Endothelial cell of umbilical vein (primary cell): Measurements from ENCODE around the gene BMERB1. TPM values are rescaled to one million over a fixed set of nuclear protein-coding genes. Genes with fewer than 3 reads are reported as not detected.
"Not testable (repeated sequence)": the region's sequence is repeated elsewhere in the genome, so short reads cannot be mapped to it uniquely, and the experiment has no call there.

Experiments used
- BruUV-seq: library from RNA; stranded (reverse); fragments of 400-500 nt; replicated peaks from 2 replicates; lab custom pipeline; 2021; lab: Mats Ljungman, UMichigan
- CTCF ChIA-PET: fragments of 300-600, 350-600 bp; sonication (Branson Sonifier 250); formaldehyde crosslinking; loops from one replicate; lab custom pipeline; 2021; ENCODE audit warnings: antibody characterized with exemption, inconsistent platforms; lab: Charles Lee
- POLR2A ChIA-PET: fragments of 300-600, 350-600 bp; sonication (Branson Sonifier 250); formaldehyde crosslinking; loops from one replicate; lab custom pipeline; 2021; ENCODE audit warnings: antibody characterized with exemption, inconsistent platforms; lab: Charles Lee
- DNase-seq: peaks from one replicate; pipeline ENCODE4 v3.0.0-alpha.2; 2011; ENCODE audit warnings: low read depth, low spot score
- FAIRE-seq: peaks from 2 replicates; lab custom pipeline; 2011; peaks lifted over from hg19 to GRCh38; lab: Jason Lieb, UNC
- H2AFZ ChIP-seq: 2 replicates; pipeline ENCODE4 v1.6.0; 2012; ENCODE audit warnings: low read depth, low read length, control low read depth, inconsistent platforms
- H3K27ac ChIP-seq: 2 replicates; pipeline ENCODE4 v1.5.1; 2011; ENCODE audit warnings: low read depth, mild to moderate bottlenecking, control low read depth, low read length, moderate library complexity; ENCODE audit not compliant: insufficient read depth
- H3K27me3 ChIP-seq, 2 experiments: 2 replicates each; pipeline versions ENCODE4 v1.6.0 to v1.6.1; 2011; ENCODE audit warnings: low read length in 2 of 2, mixed read lengths in 1 of 2; ENCODE audit not compliant: control insufficient read depth in 2 of 2, insufficient read depth in 2 of 2
- H3K36me3 ChIP-seq, 2 experiments: 2 replicates in 1 of 2; 3 replicates in 1 of 2; pipeline ENCODE4 v1.5.1; 2011; ENCODE audit warnings: low read length in 2 of 2, mild to moderate bottlenecking in 1 of 2, moderate library complexity in 1 of 2; ENCODE audit not compliant: control insufficient read depth in 2 of 2, insufficient read depth in 2 of 2; ENCODE audit errors: extremely low read depth in 1 of 2
- H3K4me1 ChIP-seq: 3 replicates; pipeline ENCODE4 v1.5.1; 2011; ENCODE audit warnings: mild to moderate bottlenecking, low read length; ENCODE audit not compliant: control insufficient read depth, insufficient read depth; ENCODE audit errors: extremely low read depth
- H3K4me2 ChIP-seq: 2 replicates; pipeline ENCODE4 v1.6.1; 2011; ENCODE audit warnings: low read length, control low read depth, mixed read lengths; ENCODE audit not compliant: insufficient read depth
- H3K4me3 ChIP-seq, 3 experiments: fragments of 200-600 bp in 1 of 3; sonication (generic), shearing (Covaris generic) in 1 of 3; replicated peaks in 1 of 3; 2 replicates each; pipeline ENCODE4 v1.5.1; 2011 to 2016; ENCODE audit warnings: control low read depth in 3 of 3, low read length in 3 of 3, mild to moderate bottlenecking in 2 of 3, inconsistent platforms in 1 of 3, low read depth in 1 of 3, moderate library complexity in 1 of 3; ENCODE audit not compliant: insufficient read depth in 1 of 3
- H3K79me2 ChIP-seq: 2 replicates; pipeline ENCODE4 v1.6.0; 2012; ENCODE audit warnings: low read length, inconsistent platforms; ENCODE audit not compliant: control insufficient read depth, insufficient read depth
- H3K9ac ChIP-seq: replicated peaks from 2 replicates; pipeline ENCODE3; 2011; ENCODE audit warnings: low read length, control low read depth; ENCODE audit not compliant: insufficient read depth; ENCODE audit errors: extremely low read depth
- H3K9me1 ChIP-seq: replicated peaks from 3 replicates; pipeline ENCODE4 v1.6.0; 2011; ENCODE audit warnings: mild to moderate bottlenecking, low read length; ENCODE audit not compliant: control insufficient read depth, insufficient read depth; ENCODE audit errors: extremely low read depth
- H3K9me3 ChIP-seq: replicated peaks from 2 replicates; pipeline ENCODE4 v1.5.1; 2012; ENCODE audit warnings: low read length, inconsistent platforms; ENCODE audit not compliant: control insufficient read depth, insufficient read depth
- H4K20me1 ChIP-seq: replicated peaks from 2 replicates; pipeline ENCODE3; 2011; ENCODE audit warnings: mild to moderate bottlenecking, low read length; ENCODE audit not compliant: control insufficient read depth, insufficient read depth; ENCODE audit errors: extremely low read depth
- dilution Hi-C: fragments of 300-500 bp; cut with MboI; formaldehyde crosslinking; loops from one replicate; pipeline ENCODE4 v1.15.0; 2019; ENCODE audit warnings: low sequenced_read_pairs; ENCODE audit not compliant: extremely low pct_ligation_motif_present
- intact Hi-C: fragments of 100-400 bp; cut with micrococcal nuclease; formaldehyde crosslinking; loops from one replicate; pipeline ENCODE4 v1.10.0; 2022
- polyA plus RNA-seq, 4 experiments: library from polyadenylated mRNA; depleted of rRNA in 3 of 4; stranded (reverse) in 3 of 4; unstranded in 1 of 4; fragments of >200 nt; gene quantifications; 2 replicates each; pipeline versions ENCODE4 v1.2.1 to v1.2.3, GENCODE V29; 2011 to 2012; ENCODE audit warnings: missing spikeins in 1 of 4
- total RNA-seq: library from RNA; stranded (reverse); gene quantifications from 2 replicates; pipeline ENCODE4 v1.2.3, GENCODE V29; 2021

Gene BMERB1
- total and polyA plus RNA-seq, 2 donors (not counting 3 experiments of a cell fraction or from before 2014, with no cell fraction given) = 14.1 to 17.4 TPM

GRCh38 chr16:15453296-15453695 lies 18.9 kb downstream of the BMERB1 start:
- POLR2A ChIA-PET = interaction anchor here (0.8 kb wide), 1 partner anchor 190 kb away, joined by 3 read pairs; the partner anchor contains the start of gene MARF1
- H3K36me3 ChIP-seq, H3K4me2 ChIP-seq, H2AFZ ChIP-seq, H3K9me3 ChIP-seq, H3K27me3 ChIP-seq, FAIRE-seq, H3K79me2 ChIP-seq, DNase-seq, H3K4me3 ChIP-seq, H3K4me1 ChIP-seq, H3K9me1 ChIP-seq, dilution Hi-C loops, intact Hi-C loops, BruUV-seq, H3K9ac ChIP-seq, H3K27ac ChIP-seq, H4K20me1 ChIP-seq: not testable (repeated sequence)
- CTCF ChIA-PET = interaction anchor here (0.6 to 1.8 kb wide), 2 partner anchors 26 to 52 kb away, joined by 3 to 7 read pairs; no protein-coding TSS in a partner anchor

GRCh38 chr16:15454933-15455332 lies 20.5 kb downstream of the BMERB1 start:
- H2AFZ ChIP-seq, H3K9me3 ChIP-seq, H3K9me1 ChIP-seq, POLR2A ChIA-PET, H3K4me2 ChIP-seq, H3K4me1 ChIP-seq, H3K27ac ChIP-seq, DNase-seq, H3K9ac ChIP-seq, H3K27me3 ChIP-seq, BruUV-seq, dilution Hi-C loops, FAIRE-seq, H3K36me3 ChIP-seq, H3K4me3 ChIP-seq, H3K79me2 ChIP-seq, intact Hi-C loops, H4K20me1 ChIP-seq: not testable (repeated sequence)
- CTCF ChIA-PET = interaction anchor here (0.6 kb wide), 1 partner anchor 49 kb away, joined by 3 read pairs; no protein-coding TSS in a partner anchor
